Kidney (tissue), 14 donors: ENCODE measurements around the gene EN1. TPM values are rescaled to one million over a fixed set of nuclear protein-coding genes. Genes with fewer than 3 reads are reported as not detected.

Experiments used
- DNase-seq, 5 donors: peaks; one replicate each; pipeline ENCODE4 v3.0.0-alpha.2; 2013 to 2020
- FAIRE-seq: peaks from 2 replicates; lab custom pipeline; 2012; peaks lifted over from hg19 to GRCh38; lab: Jason Lieb, UNC
- H3K27ac ChIP-seq, 2 donors: one replicate each; pipeline ENCODE4 v1.7.0; 2013; ENCODE audit warnings: low read depth in 2 of 2, low read length in 2 of 2, inconsistent platforms in 1 of 2
- H3K27me3 ChIP-seq: one replicate; pipeline ENCODE4 v1.7.1; 2013; ENCODE audit warnings: low read length, inconsistent platforms; ENCODE audit not compliant: control insufficient read depth, insufficient read depth
- H3K36me3 ChIP-seq, 3 donors: one replicate each; pipeline versions ENCODE4 v1.7.0 to v1.7.1; 2013; ENCODE audit warnings: low read length in 3 of 3, control low read depth in 1 of 3, inconsistent platforms in 1 of 3; ENCODE audit not compliant: insufficient read depth in 3 of 3, control insufficient read depth in 2 of 3
- H3K4me1 ChIP-seq, 3 donors: one replicate each; pipeline versions ENCODE4 v1.7.0 to v1.7.1; 2013; ENCODE audit warnings: low read length in 3 of 3, inconsistent platforms in 1 of 3, low read depth in 1 of 3; ENCODE audit not compliant: control insufficient read depth in 2 of 3, insufficient read depth in 2 of 3
- H3K4me3 ChIP-seq, 3 donors: one replicate each; pipeline versions ENCODE4 v1.7.0 to v1.8.1; 2013; ENCODE audit warnings: low read length in 3 of 3, control low read depth in 1 of 3, inconsistent platforms in 1 of 3
- H3K9ac ChIP-seq, 3 donors: one replicate each; pipeline versions ENCODE4 v1.7.0 to v1.7.1; 2013; ENCODE audit warnings: low read length in 3 of 3, control low read depth in 1 of 3, inconsistent platforms in 1 of 3
- H3K9me3 ChIP-seq, 3 donors: one replicate each; pipeline versions ENCODE4 v1.7.0 to v1.7.1; 2013; ENCODE audit warnings: low read length in 3 of 3, control low read depth in 1 of 3, inconsistent platforms in 1 of 3; ENCODE audit not compliant: control insufficient read depth in 2 of 3, insufficient read depth in 1 of 3
- intact Hi-C: fragments of 100-400 bp; cut with DNase I; formaldehyde crosslinking; loops from one replicate; pipeline ENCODE4 v1.11.1; 2022
- polyA plus RNA-seq: library from polyadenylated mRNA; stranded (reverse); fragments of 350-450 nt; fragmentation: Illumina TruSeq; extraction: RNeasy Lipid Tissue Mini Kit (QIAGEN cat#74804); gene quantifications from one replicate; pipeline ENCODE4 v1.2.3, GENCODE V29; 2014; ENCODE audit warnings: low read depth, low replicate concordance; ENCODE audit not compliant: insufficient read depth
- total RNA-seq: library from RNA; stranded (reverse); fragmentation: NEBNext Ultra II Directional; extraction: Animal tissue kit (Norgen Biotek cat#: 25700); gene quantifications from one replicate; pipeline ENCODE4 v1.2.1, GENCODE V29; 2021
- TF ChIP-seq, protein P1 (sequence below): IDR thresholded peaks from 3 replicates; pipeline ENCODE4 v1.5.1; 2012; ENCODE audit warnings: mild to moderate bottlenecking, moderate library complexity, borderline replicate concordance; ENCODE audit not compliant: insufficient read depth; ENCODE audit errors: extremely low read depth
- donor health status: control.
- donor health status: control.
- donor health status: control.
- donor health status: control.
- donor health status: control.
- donor health status: DM: yes; HTN: yes; CAD: no.
- donor health status: Normal renal cell carcinoma (clear cell type).

The EN1 gene
- total and polyA plus RNA-seq, 2 donors from 2014 or later, result 0.16 TPM; not detected in 1

- H3K4me1 ChIP-seq, result peaks cover 0 to 2% (median 0%) of the 10 kb centered on the region in 3 donors
- intact Hi-C loops, result no loop called here
- no peak overlapping the region for H3K27ac ChIP-seq
- TF ChIP-seq, protein P1, sequence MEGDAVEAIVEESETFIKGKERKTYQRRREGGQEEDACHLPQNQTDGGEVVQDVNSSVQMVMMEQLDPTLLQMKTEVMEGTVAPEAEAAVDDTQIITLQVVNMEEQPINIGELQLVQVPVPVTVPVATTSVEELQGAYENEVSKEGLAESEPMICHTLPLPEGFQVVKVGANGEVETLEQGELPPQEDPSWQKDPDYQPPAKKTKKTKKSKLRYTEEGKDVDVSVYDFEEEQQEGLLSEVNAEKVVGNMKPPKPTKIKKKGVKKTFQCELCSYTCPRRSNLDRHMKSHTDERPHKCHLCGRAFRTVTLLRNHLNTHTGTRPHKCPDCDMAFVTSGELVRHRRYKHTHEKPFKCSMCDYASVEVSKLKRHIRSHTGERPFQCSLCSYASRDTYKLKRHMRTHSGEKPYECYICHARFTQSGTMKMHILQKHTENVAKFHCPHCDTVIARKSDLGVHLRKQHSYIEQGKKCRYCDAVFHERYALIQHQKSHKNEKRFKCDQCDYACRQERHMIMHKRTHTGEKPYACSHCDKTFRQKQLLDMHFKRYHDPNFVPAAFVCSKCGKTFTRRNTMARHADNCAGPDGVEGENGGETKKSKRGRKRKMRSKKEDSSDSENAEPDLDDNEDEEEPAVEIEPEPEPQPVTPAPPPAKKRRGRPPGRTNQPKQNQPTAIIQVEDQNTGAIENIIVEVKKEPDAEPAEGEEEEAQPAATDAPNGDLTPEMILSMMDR, result no peak
- peaks cover 74% of the 10 kb centered on the region for H3K27me3 ChIP-seq
- DNase-seq (peak in 1 of 5 donors; percentile 27), FAIRE-seq (no peak)
- H3K9me3 ChIP-seq, result no peaks in the 10 kb centered on the region
- no peak overlapping the region for H3K9ac ChIP-seq
- no peak overlapping the region for H3K4me3 ChIP-seq
- H3K36me3 ChIP-seq, result no peaks in the 10 kb centered on the region
Observed at GRCh38 chr2:118848381-118849225, 1.2 kb upstream of the EN1 start.

- H3K4me3 ChIP-seq, result no peak overlapping the region
- DNase-seq, result peak in 2 of 5 donors; percentile 22 to 59
Observed at GRCh38 chr2:118847762-118848172, 319 bp upstream of the EN1 start.

DNA sequence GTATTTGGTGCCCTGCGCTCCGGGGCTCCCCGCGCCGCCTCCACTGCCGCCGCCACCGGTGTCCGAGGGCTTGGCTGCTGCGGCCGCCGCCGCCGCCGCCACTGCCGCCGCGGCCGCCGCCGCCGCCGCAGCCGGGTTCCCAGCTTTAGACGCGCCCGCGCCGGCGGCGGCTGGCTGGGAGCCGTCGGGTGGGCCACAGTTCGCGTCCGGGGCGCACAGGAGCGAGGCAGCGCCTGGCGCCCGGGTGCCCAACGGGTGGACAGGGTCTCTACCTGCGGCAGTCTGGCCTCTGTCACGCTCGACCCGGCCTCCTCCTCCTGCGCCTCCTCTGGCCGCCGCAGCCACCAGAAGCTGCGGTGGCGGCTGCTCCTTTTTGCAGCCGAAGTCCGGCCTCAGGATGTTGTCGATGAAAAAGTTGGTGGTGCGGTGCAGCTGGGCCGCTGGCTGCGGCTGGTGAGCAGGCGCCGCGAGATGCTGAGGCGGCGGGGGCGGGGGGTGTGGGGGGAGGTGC, 951 bp downstream of the EN1 start:
- no peak for FAIRE-seq
- no peak overlapping the region for H3K9ac ChIP-seq

More at GRCh38 chr2:118847762-118848172, 319 bp upstream of the EN1 start:
- Histone ChIP-seq H3K9me3 (no peaks in the 10 kb centered on the region), H3K9ac (no peak overlapping the region), H3K4me1 (peaks cover 0 to 5% (median 0%) of the 10 kb centered on the region in 3 donors), H3K27me3 (peaks cover 69% of the 10 kb centered on the region), H3K27ac (no peak overlapping the region), H3K36me3 (no peaks in the 10 kb centered on the region)
- intact Hi-C loops, result no loop called here
- TF ChIP-seq, protein P1, result no peak
- no peak for FAIRE-seq

More for the DNA sequence above, 951 bp downstream of the EN1 start:
- no peak overlapping the region for H3K27ac ChIP-seq
- peaks cover 69% of the 10 kb centered on the region for H3K27me3 ChIP-seq
- intact Hi-C loops, result no loop called here
- peaks cover 0 to 8% (median 0%) of the 10 kb centered on the region in 3 donors for H3K4me1 ChIP-seq
- TF ChIP-seq, protein P1, result no peak
- no peak for DNase-seq
- no peaks in the 10 kb centered on the region for H3K36me3 ChIP-seq
- H3K4me3 ChIP-seq, result no peak overlapping the region
- H3K9me3 ChIP-seq, result no peaks in the 10 kb centered on the region
